ENCODE results near the gene C1GALT1C1.
"Not testable (repeated sequence)": the region's sequence is repeated elsewhere in the genome, so short reads cannot be mapped to it uniquely, and the experiment has no call there.

C1GALT1C1 gene

GRCh38 chrX:120629667-120630537, at the start of gene C1GALT1C1:
Gene C1GALT1C1 (minus strand): TSS chrX:120630054. CDS start chrX:120627166, 2,888 bp downstream.
- FAIRE-seq: peak; percentile 29

DNA sequence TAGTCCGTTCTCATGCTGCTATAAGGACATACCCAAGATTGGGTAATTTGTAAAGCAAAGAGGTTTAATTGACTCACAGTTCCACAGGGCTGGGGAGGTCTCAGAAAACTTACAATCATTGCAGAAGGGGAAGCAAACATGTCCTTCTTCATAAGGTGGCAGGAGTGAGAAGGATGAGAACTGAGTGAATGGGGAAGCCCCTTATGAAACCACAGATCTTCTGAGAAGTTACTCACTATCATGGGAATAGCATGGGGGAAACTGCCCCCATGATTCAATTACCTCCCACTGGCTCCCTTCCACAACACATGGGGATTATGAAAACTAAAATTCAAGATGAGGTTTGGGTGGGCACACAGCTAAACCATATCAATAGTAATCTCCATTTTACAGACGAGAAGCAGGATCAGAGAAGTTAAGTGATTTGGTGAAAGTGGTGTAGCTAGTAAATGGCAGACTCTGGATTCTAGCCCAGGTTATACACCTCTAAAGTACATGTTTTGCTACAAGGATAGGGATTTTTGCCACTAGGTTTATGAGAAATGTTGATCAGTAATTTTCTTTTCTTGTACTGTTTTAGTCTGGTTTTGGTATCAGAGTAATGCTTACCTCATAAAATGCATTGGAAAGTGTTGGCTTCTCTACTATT, 47.3 kb upstream of the C1GALT1C1 start:
- DNase-seq (ENCODE audit: low spot score) (no peak), FAIRE-seq (no peak)

More at GRCh38 chrX:120629667-120630537, at the start of gene C1GALT1C1:
- DNase-seq (ENCODE audit: low spot score): peak; percentile 89

DNA sequence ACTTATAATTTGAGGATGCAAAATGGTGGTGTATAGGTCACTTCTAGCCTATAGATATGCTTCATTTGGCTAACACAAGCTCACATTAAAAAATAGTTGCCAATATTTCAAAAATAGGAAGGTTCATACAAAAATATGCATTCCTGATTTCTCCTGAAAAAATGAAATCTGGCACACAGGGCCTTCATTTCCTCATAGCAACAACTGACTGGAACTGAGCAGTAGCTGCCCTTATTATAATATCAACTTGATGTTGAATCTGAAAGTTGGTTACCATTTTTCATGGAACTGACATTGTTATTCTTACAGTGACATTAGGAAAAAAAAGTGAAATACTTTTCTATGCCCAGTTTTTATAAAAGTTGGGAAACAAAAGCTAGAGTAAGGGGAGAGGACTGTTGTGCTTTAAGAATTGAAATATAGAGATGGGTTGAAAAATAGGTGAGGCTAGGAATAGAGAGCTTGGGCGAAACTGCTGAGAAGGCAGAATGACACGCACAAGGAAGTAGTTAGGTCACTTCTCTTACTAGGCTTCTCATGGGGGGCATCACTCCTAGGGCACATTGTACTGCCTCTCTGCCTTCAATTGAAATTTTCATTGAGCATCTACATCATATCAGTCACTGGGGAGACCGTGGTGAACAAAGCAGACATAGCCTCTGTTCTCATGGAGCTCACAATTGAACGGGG, 43.1 kb upstream of the C1GALT1C1 start:
- DNase-seq (ENCODE audit: low spot score) (no peak), FAIRE-seq (no peak)

GRCh38 chrX:120672389-120672788, 42.5 kb upstream of the C1GALT1C1 start:
- DNase-seq (ENCODE audit: low spot score) (peak; percentile 60), FAIRE-seq (peak; percentile 80)

DNA sequence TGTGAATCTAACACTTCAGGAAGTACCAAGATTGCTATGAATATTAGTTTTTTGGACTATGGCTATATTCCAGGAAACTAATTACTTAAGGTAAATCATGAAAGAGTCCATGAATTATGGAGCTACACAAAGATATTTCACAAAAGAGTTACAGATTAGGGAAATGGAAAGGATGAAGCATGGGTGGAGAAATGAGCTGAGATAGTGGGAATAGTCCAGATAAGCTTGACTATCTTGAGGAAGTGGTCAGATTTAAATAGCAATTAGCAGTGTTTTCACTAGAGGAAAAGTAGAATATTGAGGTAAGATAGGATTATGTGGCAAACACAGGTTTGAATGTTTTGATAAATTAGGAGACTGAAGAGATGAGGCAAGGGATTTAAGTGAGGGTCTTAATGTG, 42.1 kb upstream of the C1GALT1C1 start:
- DNase-seq (ENCODE audit: low spot score): no peak
- no peak for FAIRE-seq

GRCh38 chrX:120668357-120668756, 38.5 kb upstream of the C1GALT1C1 start:
- DNase-seq (ENCODE audit: low spot score) (no peak), FAIRE-seq (no peak)

DNA sequence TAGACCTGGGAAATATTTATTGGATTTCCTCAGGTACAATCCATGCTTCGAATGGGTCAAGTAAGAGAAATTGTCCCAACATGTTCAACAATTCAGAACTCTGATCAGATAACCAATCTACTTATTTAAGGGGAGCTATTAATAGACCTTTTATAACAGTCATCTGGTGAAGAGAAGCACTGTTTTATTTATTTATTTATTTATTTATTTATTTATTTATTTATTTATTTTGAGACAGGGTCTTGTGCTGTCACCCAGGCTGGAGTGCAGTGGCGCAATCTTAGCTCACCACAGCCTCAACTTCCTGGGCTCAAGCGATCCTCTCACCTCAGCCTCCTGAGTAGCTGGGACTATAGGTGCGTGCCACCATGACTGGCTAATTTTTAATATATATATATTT, 34.7 kb upstream of the C1GALT1C1 start:
- FAIRE-seq; DNase-seq (ENCODE audit: low spot score): not testable (repeated sequence)

GRCh38 chrX:120664081-120664480, 34.2 kb upstream of the C1GALT1C1 start:
- FAIRE-seq: peak; percentile 30
- DNase-seq (ENCODE audit: low spot score): no peak

DNA sequence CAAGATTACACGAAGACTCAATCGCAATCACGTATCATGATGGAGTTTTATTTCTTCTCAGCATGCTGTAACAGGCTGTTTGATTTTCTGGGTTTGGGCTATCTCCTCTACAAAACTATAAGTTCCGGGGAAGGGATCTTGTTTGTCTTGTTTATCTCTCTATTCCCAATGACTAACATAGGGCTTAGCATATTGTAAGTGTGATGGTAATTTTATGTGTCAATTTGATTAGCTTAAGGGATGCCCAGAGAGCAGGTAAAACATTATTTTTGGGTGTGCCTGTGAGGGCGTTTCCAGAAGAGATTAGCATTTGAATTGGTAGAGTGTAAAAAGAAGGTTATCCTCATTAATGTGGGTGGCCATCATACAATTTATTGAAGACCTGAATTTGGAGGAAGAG, 32.8 kb upstream of the C1GALT1C1 start:
- DNase-seq (ENCODE audit: low spot score): no peak
- FAIRE-seq: no peak

DNA sequence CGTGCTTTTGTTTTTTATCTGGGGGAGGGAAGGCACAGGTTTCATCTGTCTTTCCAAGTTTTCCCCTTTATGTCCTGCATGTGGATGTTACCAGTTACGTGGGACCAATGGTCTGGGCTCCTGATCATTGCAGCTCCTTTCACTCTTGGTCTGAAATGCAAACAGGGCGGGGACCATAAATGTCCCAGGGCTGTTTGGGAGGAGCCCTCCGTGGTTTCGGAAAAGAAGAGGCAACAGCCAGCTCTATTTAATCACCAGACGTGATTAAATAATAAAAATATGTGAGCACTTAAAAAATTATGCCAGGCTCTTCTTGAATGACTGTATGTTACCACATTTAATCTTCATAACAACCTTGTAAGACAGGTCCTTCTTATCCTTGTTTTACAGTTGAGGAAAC, 30.8 kb upstream of the C1GALT1C1 start:
- no peak for FAIRE-seq
- no peak for DNase-seq (ENCODE audit: low spot score)

DNA sequence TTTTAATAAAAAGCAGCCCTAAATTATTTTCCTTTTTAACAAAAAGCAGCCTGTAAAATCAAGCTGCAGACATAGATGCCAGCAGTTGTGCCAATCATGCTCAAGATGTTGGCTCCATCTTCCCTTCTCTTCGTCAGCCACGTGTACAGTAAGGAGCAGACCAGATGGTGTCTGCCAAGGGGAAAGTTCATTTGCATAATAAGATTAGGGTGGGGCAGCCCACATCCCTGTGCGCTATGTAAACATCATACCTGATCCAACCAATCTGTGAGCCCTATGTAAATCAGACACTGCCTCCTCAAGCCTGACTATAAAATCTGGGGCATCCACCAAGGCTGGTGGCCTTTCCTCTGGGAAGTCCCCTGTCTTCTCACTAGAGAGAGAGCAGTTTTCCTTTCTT, 23.1 kb upstream of the C1GALT1C1 start:
- DNase-seq (ENCODE audit: low spot score) (no peak), FAIRE-seq (no peak)

DNA sequence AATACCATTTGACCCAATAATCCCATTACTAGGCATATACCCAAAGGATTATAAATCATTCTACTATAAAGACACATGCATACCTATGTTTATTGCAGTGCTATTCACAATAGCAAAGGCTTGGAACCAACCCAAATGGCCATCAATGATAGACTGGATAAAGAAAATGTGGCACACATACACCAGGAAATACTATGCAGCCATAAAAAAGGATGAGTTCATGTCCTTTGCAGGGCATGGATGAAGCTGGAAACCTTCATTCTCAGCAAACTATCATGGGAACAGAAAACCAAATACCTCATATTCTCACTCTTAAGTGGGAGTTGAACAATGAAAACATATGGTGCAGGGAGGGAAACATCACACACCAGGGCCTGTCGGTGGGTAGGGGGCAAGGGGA, 22.4 kb upstream of the C1GALT1C1 start:
- DNase-seq (ENCODE audit: low spot score); FAIRE-seq: not testable (repeated sequence)

DNA sequence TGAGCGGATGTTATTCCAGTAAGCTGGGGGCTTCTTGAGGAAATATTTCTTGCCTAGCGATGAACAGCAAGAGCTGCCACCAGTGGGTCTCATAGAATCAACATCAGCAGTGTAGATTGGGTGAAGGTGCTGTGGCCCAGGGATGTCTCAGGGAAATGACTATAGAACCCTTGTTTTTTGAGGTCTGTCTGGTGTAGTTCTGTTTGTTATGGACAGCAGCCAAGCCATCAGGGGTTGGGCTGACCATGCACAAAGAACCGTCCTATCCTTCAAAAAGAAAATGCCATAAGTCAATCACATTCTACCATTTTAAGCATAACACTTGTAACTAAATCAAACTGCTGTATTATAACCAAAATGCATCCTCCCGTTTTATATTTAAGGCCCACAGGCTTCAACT, 17.3 kb upstream of the C1GALT1C1 start:
- FAIRE-seq (no peak), DNase-seq (ENCODE audit: low spot score) (no peak)

DNA sequence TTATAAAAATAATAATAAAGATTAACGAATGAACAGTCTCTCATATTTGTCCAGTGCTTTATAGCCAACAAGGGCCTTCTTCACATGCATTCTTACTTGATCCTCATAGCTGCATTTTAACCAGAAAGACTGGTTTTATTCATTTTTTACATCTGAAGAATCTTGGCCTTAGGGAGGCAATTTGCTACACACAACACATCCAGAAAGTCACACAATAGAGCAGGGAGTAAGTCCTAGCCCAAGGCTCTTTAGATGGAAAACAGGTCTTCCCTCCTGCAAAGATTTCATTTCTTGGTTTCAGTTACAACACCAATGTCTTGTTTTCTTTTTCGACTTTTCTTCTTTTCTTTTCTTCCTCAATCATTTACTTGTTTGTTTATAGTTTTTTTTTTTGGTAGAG, 13.0 kb upstream of the C1GALT1C1 start:
- FAIRE-seq: no peak
- DNase-seq (ENCODE audit: low spot score): no peak

- no peak for FAIRE-seq
Measured at GRCh38 chrX:120638619-120639018, 8.8 kb upstream of the C1GALT1C1 start.

GRCh38 chrX:120625371-120625770, 4.5 kb downstream of the C1GALT1C1 start:
- DNase-seq (ENCODE audit: low spot score): no peak
- no peak for FAIRE-seq

More at GRCh38 chrX:120638619-120639018, 8.8 kb upstream of the C1GALT1C1 start:
- DNase-seq (ENCODE audit: low spot score): no peak

DNA sequence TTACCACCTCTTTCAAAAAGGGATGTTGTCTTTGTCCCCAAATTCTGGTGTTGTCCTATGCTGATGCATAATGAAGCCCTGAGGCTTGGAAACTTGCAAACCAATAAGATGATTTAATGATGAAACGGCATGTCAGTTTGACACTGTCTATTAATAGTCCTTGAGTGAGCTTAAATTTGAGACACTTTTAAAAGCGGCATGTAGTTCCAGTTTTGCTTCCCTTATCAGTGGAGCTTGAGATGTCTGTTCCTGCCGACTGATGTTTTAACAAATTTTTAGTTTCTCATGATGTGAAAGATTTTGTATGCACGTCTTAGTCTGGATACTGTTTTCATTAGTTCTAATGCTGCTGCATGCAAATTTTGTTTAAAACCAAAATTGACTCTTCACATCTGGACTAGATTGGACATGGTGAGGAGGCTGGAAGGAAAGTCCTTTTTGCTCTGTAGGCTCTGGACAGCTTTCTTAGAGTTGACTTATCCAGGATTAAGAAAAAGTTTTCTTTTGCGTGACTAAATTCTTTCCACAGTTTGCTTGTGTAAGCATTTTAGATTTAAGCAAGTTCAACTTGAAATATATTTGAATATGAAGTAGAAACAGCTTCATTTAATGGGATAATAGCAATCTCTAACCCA, 11.7 kb downstream of the C1GALT1C1 start:
- FAIRE-seq (no peak), DNase-seq (ENCODE audit: low spot score) (no peak)

GRCh38 chrX:120614816-120615215, 15.0 kb downstream of the C1GALT1C1 start:
- FAIRE-seq: no peak
- no peak for DNase-seq (ENCODE audit: low spot score)

GRCh38 chrX:120612086-120612485, 17.8 kb downstream of the C1GALT1C1 start:
- no peak for FAIRE-seq
- no peak for DNase-seq (ENCODE audit: low spot score)

DNA sequence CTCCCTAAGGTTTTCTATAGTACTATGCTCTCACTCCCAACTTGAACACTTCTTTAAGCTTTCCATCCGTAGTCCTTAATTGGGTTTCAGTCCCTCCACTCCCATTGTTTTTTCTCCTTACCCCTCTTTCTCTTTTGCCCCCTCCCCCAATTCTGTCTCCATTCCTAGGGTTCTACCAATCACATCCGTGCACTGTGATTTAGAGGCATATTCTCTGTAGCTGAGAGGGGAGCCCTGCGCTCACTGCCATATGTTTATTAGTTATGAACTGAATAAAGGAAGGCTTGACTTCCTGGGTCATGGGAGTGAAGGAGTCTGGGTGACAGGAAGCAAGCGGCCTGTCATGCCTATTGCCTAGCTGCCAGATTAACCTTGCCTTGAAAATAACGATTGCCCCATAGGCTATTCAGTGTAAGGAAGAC, 25.5 kb downstream of the C1GALT1C1 start:
- peak; percentile 23 for DNase-seq (ENCODE audit: low spot score)
- FAIRE-seq: no peak

GRCh38 chrX:120603707-120604360, 26.0 kb downstream of the C1GALT1C1 start, which contains the start of gene MCTS1:
Gene MCTS1 (plus strand): TSS chrX:120604101. CDS start chrX:120604237, 136 bp downstream.
- peak; percentile 92 for DNase-seq (ENCODE audit: low spot score)
- FAIRE-seq: peak; percentile 92
